Embryonic facial prominence (tissue), 1 donor: ENCODE measurements around the gene E2F4.

Experiments
- DNase-seq: peaks from one replicate; pipeline ENCODE4 v3.0.0-alpha.2; 2016; ENCODE audit errors: extremely low spot score

E2F4 gene

DNA sequence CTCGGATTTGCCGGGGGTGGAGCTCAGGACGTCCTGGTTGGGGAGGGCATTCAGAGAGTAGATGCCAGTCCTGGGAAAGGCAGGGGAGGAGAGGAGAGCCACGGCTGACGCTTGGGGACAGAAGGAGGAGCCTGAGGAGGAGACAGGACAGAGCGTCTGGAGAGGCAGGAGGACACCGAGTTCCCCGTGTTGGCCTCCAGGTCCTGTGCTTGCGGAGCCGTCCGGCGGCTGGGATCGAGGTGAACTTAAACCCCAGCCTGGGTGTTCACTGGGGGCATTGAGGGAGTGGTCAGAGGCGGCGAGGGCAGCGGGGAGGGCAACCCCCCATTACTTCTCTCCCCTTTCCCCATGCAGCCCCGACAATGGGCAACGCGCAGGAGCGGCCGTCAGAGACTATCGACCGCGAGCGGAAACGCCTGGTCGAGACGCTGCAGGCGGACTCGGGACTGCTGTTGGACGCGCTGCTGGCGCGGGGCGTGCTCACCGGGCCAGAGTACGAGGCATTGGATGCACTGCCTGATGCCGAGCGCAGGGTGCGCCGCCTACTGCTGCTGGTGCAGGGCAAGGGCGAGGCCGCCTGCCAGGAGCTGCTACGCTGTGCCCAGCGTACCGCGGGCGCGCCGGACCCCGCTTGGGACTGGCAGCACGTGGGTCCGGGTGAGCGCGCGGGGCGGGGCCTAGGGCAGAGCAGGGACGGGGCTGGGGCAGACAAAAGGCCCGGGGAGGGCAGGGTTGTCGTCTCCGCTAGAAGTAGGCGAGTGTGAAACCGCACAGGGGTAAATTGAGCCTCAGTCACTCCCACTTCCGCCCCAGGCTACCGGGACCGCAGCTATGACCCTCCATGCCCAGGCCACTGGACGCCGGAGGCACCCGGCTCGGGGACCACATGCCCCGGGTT, 17.9 kb upstream of the E2F4 start:
- no peak for DNase-seq

DNA sequence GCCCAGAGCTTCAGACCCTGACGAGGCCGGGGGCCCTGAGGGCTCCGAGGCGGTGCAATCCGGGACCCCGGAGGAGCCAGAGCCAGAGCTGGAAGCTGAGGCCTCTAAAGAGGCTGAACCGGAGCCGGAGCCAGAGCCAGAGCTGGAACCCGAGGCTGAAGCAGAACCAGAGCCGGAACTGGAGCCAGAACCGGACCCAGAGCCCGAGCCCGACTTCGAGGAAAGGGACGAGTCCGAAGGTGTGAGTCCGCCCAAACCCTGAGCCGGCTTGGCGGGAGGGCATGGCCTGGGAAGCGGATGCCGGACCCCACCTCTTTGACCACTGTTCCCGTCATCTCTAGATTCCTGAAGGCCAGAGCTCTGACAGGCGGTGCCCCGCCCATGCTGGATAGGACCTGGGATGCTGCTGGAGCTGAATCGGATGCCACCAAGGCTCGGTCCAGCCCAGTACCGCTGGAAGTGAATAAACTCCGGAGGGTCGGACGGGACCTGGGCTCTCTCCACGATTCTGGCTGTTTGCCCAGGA, 17.2 kb upstream of the E2F4 start:
- no peak for DNase-seq

DNA sequence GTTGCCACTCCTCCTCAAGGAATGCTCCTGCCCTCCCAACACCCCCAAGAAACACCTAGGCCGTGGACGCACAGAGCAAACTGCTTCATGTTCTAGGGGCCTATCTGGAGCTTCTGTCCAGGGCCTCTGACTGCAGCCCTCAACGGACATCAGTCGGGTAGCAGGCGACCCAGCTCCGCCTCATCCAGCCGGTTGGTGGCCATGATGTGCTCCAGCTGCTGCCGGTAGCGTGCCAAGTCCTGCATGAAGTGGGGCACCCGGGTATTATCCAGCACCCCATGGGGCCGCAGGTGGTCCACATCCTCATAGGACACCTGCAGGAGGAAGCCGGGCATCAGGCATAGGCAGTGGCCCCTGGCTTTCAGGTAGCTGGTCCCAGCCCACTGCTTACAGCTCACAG, 15.3 kb upstream of the E2F4 start:
- no peak for DNase-seq

DNA sequence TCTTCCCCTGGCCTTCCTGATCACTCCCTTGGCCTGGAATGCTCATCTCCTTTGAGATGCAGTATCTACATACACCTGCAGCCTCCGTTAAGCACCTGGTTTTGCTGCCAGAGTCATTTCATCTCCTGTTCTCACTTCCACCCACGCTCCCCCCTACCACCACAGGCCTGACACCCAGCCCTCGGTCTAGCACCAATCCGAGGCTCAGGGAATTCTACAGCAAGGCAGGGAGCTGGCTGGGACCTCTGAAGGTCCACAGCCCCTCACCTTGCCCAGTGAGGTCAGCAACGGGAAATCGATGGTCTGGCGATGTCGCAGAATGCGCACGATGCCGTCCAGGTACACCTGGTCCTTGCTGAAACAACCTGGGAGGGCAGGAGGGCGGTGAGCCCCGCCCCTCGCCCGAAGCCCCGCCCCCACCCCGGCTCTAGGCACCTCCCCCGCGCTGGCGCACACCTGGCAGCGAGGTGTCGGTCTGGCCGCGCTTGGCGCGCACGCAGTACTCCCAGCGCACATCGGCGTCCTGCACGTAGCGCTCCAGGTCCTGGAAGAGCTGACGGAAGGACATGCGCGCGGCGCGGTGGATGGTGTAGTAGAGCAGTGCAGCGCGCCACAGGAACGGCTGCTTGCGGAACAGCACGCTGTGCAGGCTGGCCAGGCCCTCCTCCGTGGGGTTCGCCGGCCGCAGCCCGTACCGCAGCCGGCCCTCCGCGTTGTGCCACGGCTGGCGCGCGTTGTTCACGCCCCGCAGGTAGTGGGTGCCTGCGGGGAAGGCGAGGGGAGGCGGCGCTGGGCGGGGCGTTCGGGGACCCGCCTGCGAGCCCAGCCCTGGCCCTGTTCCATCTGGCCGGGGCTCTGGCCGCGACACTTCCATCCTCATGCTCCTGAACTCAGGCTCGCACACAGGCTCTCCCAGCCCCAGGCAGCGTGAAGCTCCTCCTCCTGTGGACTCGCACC, 13.9 kb upstream of the E2F4 start:
- peak; percentile 58 for DNase-seq

DNA sequence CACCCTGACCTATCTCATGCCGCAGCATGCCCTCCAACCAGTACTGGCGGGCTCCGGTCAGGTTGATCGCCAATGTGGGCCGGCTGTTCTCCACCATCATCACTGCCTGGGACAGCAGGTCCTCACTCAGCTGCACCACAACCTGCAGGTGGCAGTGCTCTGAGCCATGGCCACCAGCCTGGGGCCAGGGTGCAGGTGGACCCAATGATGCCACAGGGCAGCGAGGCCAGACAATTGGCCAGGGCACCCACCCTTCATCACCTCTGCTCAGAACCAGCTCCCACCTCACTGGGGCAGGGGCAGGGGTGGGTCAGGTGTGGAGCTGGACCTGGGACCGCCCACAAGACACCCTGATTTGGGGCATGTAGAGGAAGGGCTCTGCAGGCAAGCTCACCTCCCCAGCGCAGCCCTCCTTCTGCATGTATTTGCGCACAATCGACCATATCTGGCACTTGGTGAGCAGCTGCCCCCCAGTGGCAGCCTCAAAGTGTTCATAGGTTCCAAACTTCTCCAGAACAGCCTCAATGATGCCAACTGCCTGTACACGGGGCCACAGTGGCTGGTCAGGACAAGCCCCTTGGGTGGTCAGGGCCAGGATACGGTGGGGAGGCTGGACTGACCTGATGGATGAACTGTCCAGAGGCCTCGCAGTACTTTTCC, 12.4 kb upstream of the E2F4 start:
- DNase-seq = no peak

DNA sequence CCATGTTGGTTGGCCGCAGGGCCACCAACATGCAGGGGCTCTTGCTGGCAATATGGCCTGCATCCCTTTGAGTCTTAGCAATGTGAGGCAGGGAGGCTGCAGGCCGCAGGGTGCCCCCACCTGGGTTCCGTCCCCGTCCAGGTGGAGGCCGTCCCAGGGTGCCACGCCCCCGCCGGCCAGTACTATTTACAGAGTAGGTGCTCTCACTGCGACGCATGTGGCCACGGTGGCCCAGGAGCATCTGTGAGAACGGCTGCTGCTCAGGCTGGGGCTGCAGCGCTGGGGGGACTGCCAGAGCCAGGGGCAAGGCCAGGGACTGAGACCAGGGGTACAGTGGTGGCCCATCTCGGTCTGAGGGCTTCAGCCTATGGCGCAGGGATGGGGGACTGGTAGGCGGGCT, 11.8 kb upstream of the E2F4 start:
- no peak for DNase-seq

DNA sequence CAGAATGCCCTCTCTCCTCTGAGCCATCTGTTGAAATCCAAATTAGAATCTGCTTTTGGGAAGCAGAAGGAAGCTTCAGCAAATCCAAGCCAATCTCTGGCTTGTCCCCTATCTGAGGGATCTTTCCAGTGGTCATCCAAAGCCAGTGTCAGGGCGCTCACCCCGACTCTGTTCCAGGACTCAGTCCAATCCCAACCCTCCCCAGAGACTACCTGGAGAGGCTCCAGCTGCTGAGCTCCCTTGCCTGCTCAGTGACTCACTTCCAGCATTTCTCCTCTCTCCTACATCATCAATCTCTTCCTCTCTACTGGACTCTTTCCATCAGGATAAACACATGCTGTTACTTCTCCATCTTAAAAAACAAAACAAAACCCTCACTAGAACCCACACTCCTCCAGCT, 10.6 kb upstream of the E2F4 start:
- no peak for DNase-seq

DNA sequence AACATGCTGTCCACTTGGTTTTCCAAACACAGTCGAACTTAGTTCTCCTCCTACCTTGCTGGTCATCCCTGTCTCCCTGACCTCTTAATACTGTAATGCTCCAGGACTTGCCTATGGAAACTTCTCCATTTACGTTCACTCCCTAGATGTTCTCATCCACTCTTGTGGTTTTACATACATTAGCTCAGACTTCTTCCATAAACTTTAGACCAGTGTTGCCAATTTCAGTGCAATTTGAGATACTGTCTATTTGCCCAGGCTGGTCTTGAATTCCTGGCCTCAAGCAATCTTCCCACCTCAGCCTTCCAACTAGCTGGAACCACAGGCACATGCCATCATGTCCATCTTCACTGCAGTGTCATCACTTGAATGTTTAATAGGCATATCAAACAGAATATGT, 9.7 kb upstream of the E2F4 start:
- no peak for DNase-seq

DNA sequence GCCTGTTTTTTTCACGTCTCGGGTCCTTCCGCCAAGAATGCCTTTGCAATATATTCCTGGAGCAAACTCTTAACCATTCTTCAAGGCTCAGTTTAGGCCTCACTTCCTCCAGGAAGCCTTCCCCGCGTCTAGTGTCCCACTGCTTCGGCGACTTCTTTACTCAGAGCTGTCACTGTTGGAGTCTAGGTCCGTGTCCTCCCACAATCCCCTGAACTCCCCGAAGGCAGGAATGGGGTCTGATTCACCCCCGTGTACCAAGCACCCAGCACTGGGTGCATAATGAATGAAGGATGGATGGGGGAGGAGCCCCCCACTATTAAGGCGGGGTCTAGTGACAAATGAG, 8.7 kb upstream of the E2F4 start:
- no peak for DNase-seq

DNA sequence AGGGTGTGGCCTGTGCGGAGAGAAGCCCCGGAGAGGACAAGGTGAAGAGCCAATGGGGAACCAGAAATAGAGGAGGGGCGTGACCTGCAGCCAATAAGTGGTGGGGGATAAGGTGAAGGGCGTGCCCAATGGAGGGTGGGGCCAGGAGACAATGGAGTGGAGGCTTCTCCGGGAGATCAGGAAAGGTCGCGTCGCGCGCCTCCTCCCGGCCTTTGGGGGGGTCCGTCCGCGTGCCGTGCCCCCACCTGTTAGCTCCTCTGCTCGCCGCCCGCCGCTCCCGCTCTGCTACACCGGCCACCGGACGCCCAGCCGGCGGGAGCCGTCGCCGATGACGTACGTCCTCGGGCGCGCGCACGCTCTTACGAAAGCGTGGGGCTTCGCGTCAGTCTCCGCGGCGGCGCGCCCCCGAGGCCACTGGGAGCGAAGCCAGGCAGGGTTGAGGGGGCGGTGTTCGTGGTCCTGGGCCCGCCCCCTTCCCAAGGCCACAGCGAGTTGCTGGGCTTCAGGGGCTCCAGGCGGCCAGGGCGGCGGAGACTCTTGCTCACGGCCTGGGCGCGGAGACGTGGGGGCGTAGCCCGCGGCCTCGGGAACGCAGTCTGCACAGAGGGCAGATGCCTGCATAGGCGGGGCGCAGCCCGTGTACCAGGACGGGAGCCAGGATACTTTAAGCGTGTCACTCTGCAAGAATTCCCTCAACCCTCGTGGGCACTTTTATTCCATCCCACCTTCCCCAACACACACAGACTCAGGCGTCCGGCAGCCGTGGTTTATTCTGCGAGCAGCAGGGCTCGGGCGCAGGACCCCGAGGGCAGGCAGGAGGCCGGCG, 8.1 kb upstream of the E2F4 start, which contains the start of gene MATCAP1:
MATCAP1 (minus strand) TSS at position 337 of the 826 bp plus-strand sequence. CDS start 3,353 bp downstream, outside the sequence.
- peak; percentile 96 for DNase-seq

DNA sequence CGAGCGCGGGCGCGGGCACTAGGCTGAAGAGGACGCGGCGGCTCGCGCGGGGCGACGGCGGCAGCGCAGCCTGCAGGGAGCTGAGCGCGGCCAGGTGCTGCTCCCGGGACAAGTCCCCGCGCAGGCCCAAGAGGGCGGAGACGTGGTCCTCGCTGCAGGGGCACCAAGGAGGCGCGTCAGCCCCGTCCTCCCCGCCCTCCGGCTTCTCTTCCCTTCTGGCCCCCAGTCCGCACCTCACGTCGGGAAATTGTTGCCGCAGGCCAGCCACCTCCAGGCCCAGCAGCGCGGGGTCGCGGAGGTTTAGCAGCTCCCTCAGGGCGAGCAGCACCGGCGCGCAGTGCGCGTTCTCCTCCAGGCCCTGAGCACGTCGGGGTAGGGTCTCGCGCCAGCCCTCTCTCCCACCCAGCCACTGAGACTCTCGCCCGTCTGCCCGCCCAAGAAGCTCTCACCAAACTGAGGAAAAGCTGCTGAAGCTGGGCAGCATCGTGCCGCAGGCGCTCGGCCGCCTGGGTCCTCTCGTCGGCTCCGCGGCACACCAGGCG, 7.4 kb upstream of the E2F4 start:
- DNase-seq = no peak

DNA sequence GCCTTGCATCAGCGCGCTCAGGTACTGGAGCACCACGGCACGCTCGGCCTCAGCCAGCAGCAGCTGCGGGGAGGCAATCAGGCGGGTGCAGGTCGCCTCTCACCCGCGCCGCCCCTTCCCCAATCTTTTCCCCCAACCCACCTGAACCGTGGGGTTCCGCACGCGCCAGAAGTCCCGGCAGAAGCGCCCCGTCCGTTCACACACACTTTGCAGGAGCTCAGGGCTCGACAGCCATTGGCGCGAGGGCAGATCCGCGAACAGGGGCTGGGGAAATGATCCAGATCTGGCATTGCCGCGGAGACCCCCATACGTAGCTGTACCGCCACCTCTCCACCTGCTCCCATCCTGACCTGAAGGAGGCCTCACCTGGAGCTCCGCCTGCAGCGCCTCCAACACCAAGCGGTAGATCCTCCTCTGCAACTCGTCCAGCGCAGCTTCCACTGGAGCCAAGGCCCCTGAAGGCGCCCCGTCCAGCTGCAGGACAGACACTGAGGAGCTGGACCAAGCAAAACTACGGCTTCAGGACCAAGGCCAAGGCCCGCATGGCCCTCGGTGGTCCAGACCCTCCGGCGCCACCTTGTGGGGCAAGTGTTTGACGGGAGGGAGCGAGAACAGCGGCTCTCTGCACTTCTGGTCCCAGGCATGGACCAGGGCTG, 6.8 kb upstream of the E2F4 start:
- DNase-seq = peak; percentile 43

DNA sequence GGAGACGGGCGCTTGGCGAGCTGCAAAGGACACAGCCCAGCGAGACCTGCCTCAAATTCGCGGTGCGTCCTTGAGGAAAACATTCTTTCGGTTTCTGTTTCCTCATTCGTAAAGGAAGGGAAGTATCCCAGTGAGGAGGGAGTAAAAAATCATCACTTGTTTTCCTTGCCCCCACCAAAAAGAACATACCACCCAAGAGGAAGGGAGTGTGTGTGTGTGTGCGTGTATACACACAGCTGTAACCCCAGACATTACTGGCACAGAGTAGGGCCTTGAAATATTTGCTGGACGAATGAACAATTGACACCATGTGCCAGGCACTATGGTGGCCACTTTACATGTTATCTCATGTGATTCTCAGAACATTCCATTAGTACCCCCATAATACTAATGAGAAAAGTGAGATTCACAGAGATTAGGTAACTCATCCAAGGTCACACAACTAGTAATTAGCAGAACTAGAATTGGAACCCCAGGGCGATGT, 6.3 kb upstream of the E2F4 start:
- no peak for DNase-seq

DNA sequence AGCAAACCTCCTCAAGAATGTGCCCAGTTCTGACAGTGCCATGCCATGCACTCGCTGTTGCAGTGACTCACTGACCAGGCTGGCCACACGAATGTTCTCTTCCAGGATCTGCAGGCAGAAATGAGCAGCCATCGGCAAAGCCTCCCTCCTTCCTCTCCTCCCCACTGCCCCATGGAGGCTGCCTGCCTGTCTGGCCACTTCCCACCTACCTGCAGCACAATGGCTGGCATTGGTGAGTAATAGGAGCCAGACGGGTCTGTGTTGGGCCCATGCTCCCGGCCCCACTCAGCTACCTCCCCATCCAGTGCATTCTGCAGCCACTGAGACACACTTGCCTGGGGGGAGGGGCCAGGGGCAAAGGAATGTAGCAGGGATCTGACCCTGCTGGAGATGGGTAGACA, 5.4 kb upstream of the E2F4 start:
- DNase-seq = no peak

DNA sequence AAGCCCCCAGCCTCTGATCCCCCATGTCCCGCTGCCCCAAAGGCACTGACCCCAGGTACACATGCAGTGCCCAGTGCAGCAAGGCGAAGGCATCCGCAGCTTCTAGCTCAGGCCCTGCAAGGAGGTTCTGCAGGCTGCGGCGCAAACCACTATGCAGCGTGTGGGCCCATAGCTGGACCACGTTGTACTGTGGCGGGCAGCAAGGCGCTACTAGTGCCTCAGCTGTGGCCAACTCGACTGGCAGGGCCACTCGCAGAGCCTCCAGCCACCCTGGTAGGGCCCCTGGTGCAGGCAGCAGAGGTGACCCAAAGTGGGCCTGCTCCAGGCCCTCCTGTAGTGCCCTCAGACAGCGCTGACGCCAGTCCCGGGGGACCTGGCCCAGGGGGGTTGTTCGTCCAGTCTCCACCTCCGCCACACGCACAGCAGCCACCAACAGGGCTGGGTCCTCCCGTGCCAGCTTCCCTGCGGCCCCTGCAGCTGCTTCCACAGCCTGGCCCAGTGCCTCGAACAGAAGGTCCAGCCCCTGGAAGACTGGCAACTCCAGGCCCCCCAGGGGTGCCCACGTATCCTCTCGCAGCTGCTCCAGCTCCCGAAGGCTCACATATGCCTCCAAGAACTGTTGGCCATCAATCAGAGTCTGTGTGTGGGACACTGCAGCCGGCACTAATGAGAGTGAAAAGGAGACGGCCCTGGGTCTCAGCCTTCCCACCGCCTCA, 4.6 kb upstream of the E2F4 start:
- no peak for DNase-seq

DNA sequence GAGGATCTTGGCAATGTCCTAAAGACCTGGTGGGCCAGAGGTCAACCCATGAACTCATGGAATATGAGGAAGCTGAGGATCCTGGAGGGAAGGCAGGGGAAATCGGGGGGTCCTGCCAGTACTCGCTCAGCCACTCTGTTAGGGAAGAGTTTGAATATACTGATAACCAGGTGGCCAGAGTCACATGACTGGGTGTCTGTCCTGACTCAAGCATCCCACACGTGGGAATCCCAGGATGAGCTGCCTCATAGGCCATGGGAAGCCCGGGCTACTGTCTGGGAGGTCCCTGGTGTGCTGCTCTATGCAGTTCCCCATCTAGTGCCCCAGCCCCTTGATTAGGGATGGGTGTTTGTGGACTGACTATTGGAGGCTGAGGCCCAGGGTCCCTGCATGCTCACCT, 3.6 kb upstream of the E2F4 start:
- DNase-seq = no peak

DNA sequence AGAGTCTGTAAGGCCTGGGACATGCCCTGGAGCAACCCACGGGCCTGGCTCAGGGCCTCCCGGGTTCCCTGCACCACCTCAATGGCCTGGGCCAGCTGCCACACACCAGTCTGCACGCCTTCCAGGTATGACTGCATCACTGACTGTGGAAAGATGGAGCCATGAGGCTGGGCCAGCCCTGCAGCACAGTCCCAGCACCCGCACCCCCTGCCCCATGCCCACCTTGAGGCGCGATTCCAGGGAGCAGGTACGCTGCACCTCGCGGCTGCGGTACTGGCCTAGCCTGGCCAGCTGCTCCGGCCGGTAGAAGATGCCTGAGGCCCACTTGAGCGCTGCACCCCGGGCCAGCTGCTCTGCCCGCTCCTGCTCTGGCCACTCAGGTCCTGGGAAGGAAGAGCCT, 3.2 kb upstream of the E2F4 start:
- no peak for DNase-seq

DNA sequence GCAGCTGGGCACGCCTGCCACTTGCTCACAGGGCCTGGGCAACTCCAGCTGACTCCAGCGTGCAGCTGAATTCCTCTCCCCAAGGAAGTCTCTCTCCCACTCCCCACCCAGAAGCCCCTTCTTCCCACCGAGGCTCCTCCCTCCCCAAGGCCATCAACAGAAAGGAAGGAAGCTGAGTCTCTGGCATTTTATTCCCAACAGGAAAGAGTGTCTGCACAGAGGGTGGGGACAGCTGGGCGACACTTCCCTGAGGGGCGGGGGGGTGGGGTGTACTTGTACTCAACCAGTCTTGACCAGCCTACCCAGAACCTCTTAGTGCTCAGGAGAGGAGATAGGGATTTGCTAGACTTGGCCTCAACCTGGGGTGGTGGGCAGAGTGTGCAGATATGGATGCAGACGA, 1.9 kb upstream of the E2F4 start, which contains the start of gene EXOC3L1:
EXOC3L1 (minus strand) TSS at position 96 of the 400 bp plus-strand sequence. CDS start 460 bp downstream, outside the sequence.
- DNase-seq = no peak
